PC-3 (cell line): Measurements from ENCODE around the gene KDM4C.

Source experiments
- CTCF ChIP-seq: fragments of 300-600 bp; sonication (generic); conservative IDR thresholded peaks from 2 replicates; pipeline ENCODE4 v1.5.1; 2017; ENCODE audit warnings: antibody characterized with exemption, low read depth, mild to moderate bottlenecking, low read length
- EZH2 ChIP-seq: fragments of 300-600 bp; sonication (generic); IDR thresholded peaks from one replicate; pipeline ENCODE4 v1.6.1; 2017; ENCODE audit warnings: antibody characterized with exemption, mild to moderate bottlenecking, low read length; ENCODE audit not compliant: unreplicated experiment
- EZH2phosphoT487 ChIP-seq: fragments of 300-600 bp; sonication (generic); IDR thresholded peaks from 2 replicates; pipeline ENCODE4 v1.6.1; 2018; ENCODE audit warnings: mild to moderate bottlenecking, antibody characterized with exemption, low read length, borderline replicate concordance

- TF ChIP-seq CTCF: no peak
- TF ChIP-seq EZH2: no peak
- TF ChIP-seq EZH2phosphoT487: no peak
Observed at GRCh38 chr9:6819112-6819511, 61.3 kb downstream of the KDM4C start.
